Fibroblast of villous mesenchyme (primary cell): ENCODE data around the gene SIGLEC10. TPM values are rescaled to one million over a fixed set of nuclear protein-coding genes. Genes with fewer than 3 reads are reported as not detected.

Experiments used
- DNase-seq: peaks from one replicate; pipeline ENCODE4 v3.0.0-alpha.2; 2010; ENCODE audit warnings: low read depth
- H3K4me3 ChIP-seq: 2 replicates; pipeline ENCODE4 v1.5.1; 2011; ENCODE audit warnings: low read depth, mild to moderate bottlenecking, low read length
- total RNA-seq: library from RNA; depleted of rRNA; stranded (reverse); fragments of >200 nt; gene quantifications from 2 replicates; pipeline ENCODE4 v1.2.3, GENCODE V29; 2012
- TF ChIP-seq, protein P1 (sequence below): IDR thresholded peaks from 2 replicates; pipeline ENCODE4 v1.5.1; 2012; ENCODE audit warnings: low read depth, mild to moderate bottlenecking, low read length; ENCODE audit not compliant: insufficient read depth

Gene SIGLEC10
- total RNA-seq, 1 donor = not detected

DNA sequence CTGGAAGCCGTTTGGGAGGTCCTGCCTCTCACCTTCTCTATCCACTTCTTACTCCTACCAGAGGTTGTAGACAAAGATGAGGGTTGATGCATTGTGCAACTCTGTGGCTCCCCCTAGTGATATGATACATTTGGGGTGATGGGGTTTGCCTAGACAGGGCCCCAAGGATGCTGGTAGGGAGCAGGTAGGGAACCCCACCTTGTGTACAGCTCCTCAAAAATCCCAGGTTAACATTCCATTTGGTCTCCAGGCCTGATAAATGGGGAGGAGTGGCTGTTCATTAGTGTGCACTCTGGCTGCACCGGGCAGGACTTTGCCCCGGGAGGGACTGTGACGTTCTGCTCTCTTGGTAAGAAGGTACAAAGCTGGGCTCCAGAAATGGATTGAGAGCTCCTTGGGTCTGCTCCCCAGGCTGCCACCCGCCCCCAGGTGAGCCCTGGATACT lies 21.6 kb upstream of the SIGLEC10 start:
- peak; percentile 16 for DNase-seq

DNA sequence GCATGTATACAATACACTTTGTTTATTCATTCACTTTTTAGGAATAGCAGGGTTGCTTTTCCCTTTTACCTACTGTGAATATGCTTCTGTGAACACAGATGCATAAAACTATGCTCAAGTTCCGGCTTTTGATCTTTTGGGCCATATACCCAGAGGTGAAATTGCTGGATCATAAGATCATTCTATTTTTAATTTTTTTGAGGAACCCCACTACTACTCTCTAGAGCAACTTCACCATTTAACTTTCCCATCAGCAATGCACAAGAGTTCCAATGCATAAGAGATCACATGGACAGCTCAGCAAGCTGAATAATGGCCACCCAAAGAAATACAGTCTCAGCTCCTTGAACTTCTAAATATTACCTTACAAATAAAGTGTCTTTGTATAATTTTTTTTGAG lies 17.0 kb upstream of the SIGLEC10 start:
- no peak overlapping the region for H3K4me3 ChIP-seq
- DNase-seq = no peak
- TF ChIP-seq, protein P1, sequence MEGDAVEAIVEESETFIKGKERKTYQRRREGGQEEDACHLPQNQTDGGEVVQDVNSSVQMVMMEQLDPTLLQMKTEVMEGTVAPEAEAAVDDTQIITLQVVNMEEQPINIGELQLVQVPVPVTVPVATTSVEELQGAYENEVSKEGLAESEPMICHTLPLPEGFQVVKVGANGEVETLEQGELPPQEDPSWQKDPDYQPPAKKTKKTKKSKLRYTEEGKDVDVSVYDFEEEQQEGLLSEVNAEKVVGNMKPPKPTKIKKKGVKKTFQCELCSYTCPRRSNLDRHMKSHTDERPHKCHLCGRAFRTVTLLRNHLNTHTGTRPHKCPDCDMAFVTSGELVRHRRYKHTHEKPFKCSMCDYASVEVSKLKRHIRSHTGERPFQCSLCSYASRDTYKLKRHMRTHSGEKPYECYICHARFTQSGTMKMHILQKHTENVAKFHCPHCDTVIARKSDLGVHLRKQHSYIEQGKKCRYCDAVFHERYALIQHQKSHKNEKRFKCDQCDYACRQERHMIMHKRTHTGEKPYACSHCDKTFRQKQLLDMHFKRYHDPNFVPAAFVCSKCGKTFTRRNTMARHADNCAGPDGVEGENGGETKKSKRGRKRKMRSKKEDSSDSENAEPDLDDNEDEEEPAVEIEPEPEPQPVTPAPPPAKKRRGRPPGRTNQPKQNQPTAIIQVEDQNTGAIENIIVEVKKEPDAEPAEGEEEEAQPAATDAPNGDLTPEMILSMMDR = no peak

More for the DNA sequence above, 21.6 kb upstream of the SIGLEC10 start:
- TF ChIP-seq, protein P1 = peak; percentile 41
- H3K4me3 ChIP-seq = no peak overlapping the region

DNA sequence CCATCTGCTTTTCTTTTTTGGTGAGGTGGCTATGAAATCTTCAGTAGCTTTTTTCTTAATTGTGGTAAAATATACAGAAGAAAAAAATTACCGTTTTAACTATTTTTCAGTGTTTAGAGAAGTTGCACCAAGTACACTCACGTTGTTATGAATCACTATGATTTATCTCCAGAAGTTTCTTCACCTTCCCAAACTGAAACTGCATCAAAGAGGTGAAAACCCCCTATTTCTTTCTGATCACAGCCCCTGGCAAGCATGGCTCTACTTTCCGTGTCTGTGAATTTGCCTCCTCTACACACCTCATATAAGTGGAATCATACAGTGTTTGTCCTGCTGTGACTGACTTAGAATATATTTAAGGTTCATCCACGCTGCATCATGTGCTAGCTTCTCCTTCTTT lies 15.6 kb upstream of the SIGLEC10 start:
- no peak for DNase-seq
- TF ChIP-seq, protein P1 = no peak

DNA sequence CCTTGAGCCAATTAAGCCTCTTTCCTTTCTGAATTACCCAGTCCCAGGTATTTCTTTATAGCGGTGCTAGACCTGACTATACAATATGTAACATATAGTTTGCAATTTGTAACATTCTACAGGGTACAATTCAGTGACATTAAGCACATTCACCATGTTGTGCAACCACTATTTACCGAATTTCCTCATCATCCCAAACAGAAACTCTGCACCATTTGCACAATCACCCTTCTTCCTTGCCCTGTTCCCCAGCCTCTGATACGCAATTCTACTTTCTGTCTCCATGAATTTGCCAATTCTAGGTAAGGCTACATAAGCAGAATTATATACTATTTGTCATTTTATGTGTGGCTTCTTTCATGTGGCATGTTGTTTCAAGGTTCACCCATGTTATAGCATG lies 13.7 kb upstream of the SIGLEC10 start:
- no peak overlapping the region for H3K4me3 ChIP-seq
- no peak for DNase-seq
- TF ChIP-seq, protein P1 = no peak

More for the DNA sequence above, 15.6 kb upstream of the SIGLEC10 start:
- H3K4me3 ChIP-seq = no peak overlapping the region

DNA sequence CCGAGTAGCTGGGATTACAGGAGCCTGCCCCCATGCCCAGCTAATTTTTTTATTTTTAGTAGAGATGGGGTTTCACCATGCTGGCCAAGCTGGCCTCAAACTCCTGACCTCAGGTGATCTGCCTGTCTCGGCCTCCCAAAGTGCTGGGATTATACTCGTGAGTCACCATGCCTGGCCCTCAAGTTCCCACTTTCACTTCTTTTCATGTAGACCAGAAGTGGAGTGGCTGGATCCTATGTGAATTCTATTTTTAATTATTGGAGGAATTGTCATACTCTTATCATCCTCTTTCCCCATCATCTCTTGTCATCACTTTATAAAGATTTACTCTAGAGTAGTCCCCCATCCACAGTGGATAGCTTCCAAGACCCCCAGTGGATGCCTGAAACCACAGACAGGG lies 12.8 kb upstream of the SIGLEC10 start:
- no peak for DNase-seq
- no peak overlapping the region for H3K4me3 ChIP-seq
- TF ChIP-seq, protein P1 = no peak

DNA sequence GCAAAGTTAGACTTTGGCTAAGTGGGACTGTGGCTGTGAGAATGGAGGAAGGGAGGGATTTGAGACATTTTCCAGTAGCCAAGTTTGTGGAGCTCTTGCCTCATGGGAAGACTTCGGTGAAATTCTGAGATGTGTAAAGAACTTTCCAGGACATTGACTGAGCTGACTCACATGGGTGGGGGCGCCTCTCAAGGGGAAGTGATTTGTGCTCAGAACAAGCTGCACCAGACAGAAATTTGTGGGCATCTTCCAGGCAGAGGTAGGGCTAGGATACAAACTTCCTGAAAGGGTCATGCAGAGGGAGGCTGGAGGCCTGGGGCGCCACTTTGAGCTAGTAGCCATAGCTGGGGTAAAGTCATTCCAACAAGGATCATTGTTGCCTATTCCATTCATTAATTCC lies 9.8 kb upstream of the SIGLEC10 start:
- no peak for DNase-seq
- TF ChIP-seq, protein P1 = no peak
- H3K4me3 ChIP-seq = no peak overlapping the region

DNA sequence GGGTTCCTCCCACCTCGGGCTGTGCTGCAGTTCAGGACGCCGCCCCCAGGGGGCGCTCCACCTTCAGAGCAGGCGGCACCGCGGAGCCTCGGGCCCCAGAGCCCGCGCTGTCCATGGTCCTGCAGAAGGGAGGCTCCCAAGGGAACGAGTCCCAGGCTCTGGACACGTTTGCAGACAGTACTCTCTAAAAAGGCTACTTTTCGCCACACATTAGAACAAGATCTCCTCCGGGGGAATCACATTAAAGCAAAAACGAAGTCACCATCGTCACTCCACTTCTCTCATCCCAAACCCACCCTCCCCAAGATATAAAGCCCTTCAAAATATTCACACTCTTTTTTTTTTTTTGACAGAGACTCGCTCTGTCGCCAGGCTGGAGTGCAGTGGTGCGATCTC lies 4.6 kb upstream of the SIGLEC10 start:
- TF ChIP-seq, protein P1 = peak; percentile 97
- no peak overlapping the region for H3K4me3 ChIP-seq
- DNase-seq = peak; percentile 72
